ENCODE results near the gene ABHD4. TPM values are rescaled to one million over a fixed set of nuclear protein-coding genes. Genes with fewer than 3 reads are reported as not detected.

Gene ABHD4
- total and polyA plus RNA-seq, 2 donors from 2014 or later, result 34.1 to 45.2 TPM

GRCh38 chr14:22593601-22594000, 4.5 kb upstream of the ABHD4 start:
- Histone ChIP-seq H3K4me3 (ENCODE audit: low read length in 3 of 3) (no peak overlapping the region), H3K9ac (ENCODE audit: low read length in 3 of 3) (no peak overlapping the region), H3K27me3 (ENCODE audit: control insufficient read depth, insufficient read depth, low read length) (no peaks in the 10 kb centered on the region), H3K4me1 (ENCODE audit: control insufficient read depth in 2 of 3, insufficient read depth in 2 of 3, low read depth in 1 of 3, low read length in 3 of 3) (peaks cover 0 to 5% (median 0%) of the 10 kb centered on the region in 3 donors), H3K9me3 (ENCODE audit: control insufficient read depth in 2 of 3, insufficient read depth in 1 of 3, low read length in 3 of 3) (no peaks in the 10 kb centered on the region), H3K27ac (ENCODE audit: low read depth in 2 of 2, low read length in 2 of 2) (no peak overlapping the region), H3K36me3 (ENCODE audit: control insufficient read depth in 2 of 3, insufficient read depth in 3 of 3, low read length in 3 of 3) (no peaks in the 10 kb centered on the region)
- TF ChIP-seq, protein P1, sequence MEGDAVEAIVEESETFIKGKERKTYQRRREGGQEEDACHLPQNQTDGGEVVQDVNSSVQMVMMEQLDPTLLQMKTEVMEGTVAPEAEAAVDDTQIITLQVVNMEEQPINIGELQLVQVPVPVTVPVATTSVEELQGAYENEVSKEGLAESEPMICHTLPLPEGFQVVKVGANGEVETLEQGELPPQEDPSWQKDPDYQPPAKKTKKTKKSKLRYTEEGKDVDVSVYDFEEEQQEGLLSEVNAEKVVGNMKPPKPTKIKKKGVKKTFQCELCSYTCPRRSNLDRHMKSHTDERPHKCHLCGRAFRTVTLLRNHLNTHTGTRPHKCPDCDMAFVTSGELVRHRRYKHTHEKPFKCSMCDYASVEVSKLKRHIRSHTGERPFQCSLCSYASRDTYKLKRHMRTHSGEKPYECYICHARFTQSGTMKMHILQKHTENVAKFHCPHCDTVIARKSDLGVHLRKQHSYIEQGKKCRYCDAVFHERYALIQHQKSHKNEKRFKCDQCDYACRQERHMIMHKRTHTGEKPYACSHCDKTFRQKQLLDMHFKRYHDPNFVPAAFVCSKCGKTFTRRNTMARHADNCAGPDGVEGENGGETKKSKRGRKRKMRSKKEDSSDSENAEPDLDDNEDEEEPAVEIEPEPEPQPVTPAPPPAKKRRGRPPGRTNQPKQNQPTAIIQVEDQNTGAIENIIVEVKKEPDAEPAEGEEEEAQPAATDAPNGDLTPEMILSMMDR (IDR thresholded peaks at IDR 0.05; ENCODE audit: borderline replicate concordance, extremely low read depth, insufficient read depth), result no peak
- no peak for DNase-seq
- no peak for FAIRE-seq
- intact Hi-C loops (cut with DNase I), result no loop called here

DNA sequence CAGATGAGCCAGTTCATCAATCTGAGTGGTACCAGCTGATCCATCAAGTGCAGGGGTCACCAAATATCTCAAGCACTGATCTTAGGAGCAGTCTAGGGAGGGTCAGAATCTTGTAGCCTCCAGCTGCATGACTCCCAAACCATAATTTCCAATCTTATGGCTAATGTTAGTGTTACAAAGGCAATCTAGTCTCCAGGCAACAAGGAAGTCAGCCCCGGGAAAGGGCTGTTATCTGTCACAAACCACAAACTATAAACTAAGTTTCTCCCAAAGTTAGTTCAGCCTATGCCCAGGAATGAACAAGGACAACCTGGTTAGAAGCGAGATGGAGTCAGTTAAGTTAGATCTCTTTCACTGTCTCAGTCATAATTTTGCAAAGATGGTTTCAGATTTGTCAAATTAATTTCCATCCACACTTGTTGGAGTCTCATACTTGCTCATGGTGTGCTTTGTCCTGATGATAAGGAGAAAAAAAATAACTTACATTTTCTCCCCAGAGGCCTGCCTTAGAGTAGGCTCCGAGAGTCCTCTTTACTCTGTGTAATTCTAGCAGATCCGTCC, 3.9 kb upstream of the ABHD4 start:
- H3K36me3 ChIP-seq (ENCODE audit: control insufficient read depth in 2 of 3, insufficient read depth in 3 of 3, low read length in 3 of 3), result no peaks in the 10 kb centered on the region
- H3K9me3 ChIP-seq (ENCODE audit: control insufficient read depth in 2 of 3, insufficient read depth in 1 of 3, low read length in 3 of 3), result no peaks in the 10 kb centered on the region
- no peak for FAIRE-seq
- no peak overlapping the region for H3K27ac ChIP-seq (ENCODE audit: low read depth in 2 of 2, low read length in 2 of 2)
- intact Hi-C loops (cut with DNase I), result no loop called here
- DNase-seq, result no peak
- H3K4me1 ChIP-seq (ENCODE audit: control insufficient read depth in 2 of 3, insufficient read depth in 2 of 3, low read depth in 1 of 3, low read length in 3 of 3), result peaks cover under 1 to 6% (median 1%) of the 10 kb centered on the region in 3 donors
- no peak overlapping the region for H3K9ac ChIP-seq (ENCODE audit: low read length in 3 of 3)
- H3K4me3 ChIP-seq (ENCODE audit: low read length in 3 of 3), result no peak overlapping the region
- TF ChIP-seq, protein P1 (IDR thresholded peaks at IDR 0.05; ENCODE audit: borderline replicate concordance, extremely low read depth, insufficient read depth), result no peak
- no peaks in the 10 kb centered on the region for H3K27me3 ChIP-seq (ENCODE audit: control insufficient read depth, insufficient read depth, low read length)

- no peak overlapping the region for H3K27ac ChIP-seq (ENCODE audit: low read depth in 2 of 2, low read length in 2 of 2)
- FAIRE-seq (no peak), DNase-seq (no peak)
- H3K9me3 ChIP-seq (ENCODE audit: control insufficient read depth in 2 of 3, insufficient read depth in 1 of 3, low read length in 3 of 3), result no peaks in the 10 kb centered on the region
- H3K4me1 ChIP-seq (ENCODE audit: control insufficient read depth in 2 of 3, insufficient read depth in 2 of 3, low read depth in 1 of 3, low read length in 3 of 3), result peaks cover 2 to 9% (median 8%) of the 10 kb centered on the region in 3 donors
- no peaks in the 10 kb centered on the region for H3K27me3 ChIP-seq (ENCODE audit: control insufficient read depth, insufficient read depth, low read length)
- TF ChIP-seq, protein P1 (IDR thresholded peaks at IDR 0.05; ENCODE audit: borderline replicate concordance, extremely low read depth, insufficient read depth), result no peak
- H3K9ac ChIP-seq (ENCODE audit: low read length in 3 of 3), result no peak overlapping the region
- H3K4me3 ChIP-seq (ENCODE audit: low read length in 3 of 3), result no peak overlapping the region
- H3K36me3 ChIP-seq (ENCODE audit: control insufficient read depth in 2 of 3, insufficient read depth in 3 of 3, low read length in 3 of 3), result peaks cover 0 to 2% (median 1%) of the 10 kb centered on the region in 3 donors
- intact Hi-C loops (cut with DNase I), result no loop called here
Observed at GRCh38 chr14:22596354-22596879, 1.7 kb upstream of the ABHD4 start.
